Measurements from ENCODE around the gene ROR2.

ROR2 gene

GRCh38 chr9:91847581-91848091 is 102.4 kb downstream of the ROR2 start:
- DNase-seq (ENCODE audit: low read depth): peak; percentile 80
- no peak overlapping the region for H3K4me3 ChIP-seq (ENCODE audit: control insufficient read depth, low read depth, low read length)
- TF ChIP-seq CTCF (conservative IDR thresholded peaks at IDR 0.05; ENCODE audit: control insufficient read depth, insufficient read depth, low read depth, low read length): no peak

GRCh38 chr9:91845879-91846278 is 104.1 kb downstream of the ROR2 start:
- no peak for TF ChIP-seq CTCF (conservative IDR thresholded peaks at IDR 0.05; ENCODE audit: control insufficient read depth, insufficient read depth, low read depth, low read length)
- no peak overlapping the region for H3K4me3 ChIP-seq (ENCODE audit: control insufficient read depth, low read depth, low read length)
- no peak for DNase-seq (ENCODE audit: low read depth)

GRCh38 chr9:91844701-91845291 is 105.2 kb downstream of the ROR2 start:
- no peak for DNase-seq (ENCODE audit: low read depth)
- TF ChIP-seq CTCF (conservative IDR thresholded peaks at IDR 0.05; ENCODE audit: control insufficient read depth, insufficient read depth, low read depth, low read length): no peak
- H3K4me3 ChIP-seq (ENCODE audit: control insufficient read depth, low read depth, low read length): no peak overlapping the region

- H3K4me3 ChIP-seq (ENCODE audit: control insufficient read depth, low read depth, low read length): no peak overlapping the region
- DNase-seq (ENCODE audit: low read depth): no peak
- no peak for TF ChIP-seq CTCF (conservative IDR thresholded peaks at IDR 0.05; ENCODE audit: control insufficient read depth, insufficient read depth, low read depth, low read length)
These were observed 105.8 kb downstream of the ROR2 start for GRCh38 chr9:91844190-91844589.

GRCh38 chr9:91843623-91844148 is 106.3 kb downstream of the ROR2 start:
- TF ChIP-seq CTCF (conservative IDR thresholded peaks at IDR 0.05; ENCODE audit: control insufficient read depth, insufficient read depth, low read depth, low read length): no peak
- peak; percentile 79 for DNase-seq (ENCODE audit: low read depth)
- H3K4me3 ChIP-seq (ENCODE audit: control insufficient read depth, low read depth, low read length): no peak overlapping the region

GRCh38 chr9:91843093-91843492 is 106.9 kb downstream of the ROR2 start:
- no peak for DNase-seq (ENCODE audit: low read depth)
- H3K4me3 ChIP-seq (ENCODE audit: control insufficient read depth, low read depth, low read length): no peak overlapping the region
- TF ChIP-seq CTCF (conservative IDR thresholded peaks at IDR 0.05; ENCODE audit: control insufficient read depth, insufficient read depth, low read depth, low read length): no peak
